ENCODE measurements around the gene TNP1.

Gene TNP1

DNA sequence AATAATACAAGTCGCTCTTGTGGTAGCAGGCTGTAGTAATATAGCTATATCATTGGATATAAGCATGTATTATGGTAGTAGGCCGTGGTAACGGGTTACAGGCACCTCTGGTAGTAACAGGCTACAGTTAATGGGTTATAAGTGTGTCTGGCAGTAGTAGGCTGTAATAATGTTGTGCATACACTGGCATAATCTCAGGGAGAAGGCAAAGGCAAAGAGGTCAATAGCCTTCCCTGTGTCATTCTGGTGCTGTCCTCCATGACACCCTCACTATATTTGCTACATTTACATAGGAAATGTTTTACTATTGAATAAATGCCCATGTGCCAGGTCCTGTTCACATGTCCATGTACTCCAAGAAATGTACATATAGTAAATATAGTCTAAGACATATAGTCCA, 12.8 kb upstream of the TNP1 start:
- no peak for DNase-seq

DNA sequence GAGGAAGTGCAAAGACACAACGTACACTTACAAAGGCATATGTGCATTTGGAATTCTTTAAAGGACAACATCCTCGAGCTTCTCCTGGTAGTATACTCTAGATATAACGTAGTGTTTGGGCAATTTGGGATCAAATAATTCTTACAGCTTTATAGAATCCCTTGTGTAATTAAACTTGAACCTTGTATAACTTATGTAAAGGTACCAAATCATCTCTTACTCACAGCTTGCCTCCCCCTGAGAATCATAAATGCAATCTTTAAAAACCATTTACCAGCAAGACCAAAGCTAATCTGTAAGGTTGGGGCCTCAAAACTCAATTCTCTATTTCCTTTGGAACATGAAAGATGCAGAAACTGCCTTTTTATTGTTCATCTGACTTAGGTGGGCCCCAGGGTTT, 12.2 kb upstream of the TNP1 start:
- DNase-seq = no peak

DNA sequence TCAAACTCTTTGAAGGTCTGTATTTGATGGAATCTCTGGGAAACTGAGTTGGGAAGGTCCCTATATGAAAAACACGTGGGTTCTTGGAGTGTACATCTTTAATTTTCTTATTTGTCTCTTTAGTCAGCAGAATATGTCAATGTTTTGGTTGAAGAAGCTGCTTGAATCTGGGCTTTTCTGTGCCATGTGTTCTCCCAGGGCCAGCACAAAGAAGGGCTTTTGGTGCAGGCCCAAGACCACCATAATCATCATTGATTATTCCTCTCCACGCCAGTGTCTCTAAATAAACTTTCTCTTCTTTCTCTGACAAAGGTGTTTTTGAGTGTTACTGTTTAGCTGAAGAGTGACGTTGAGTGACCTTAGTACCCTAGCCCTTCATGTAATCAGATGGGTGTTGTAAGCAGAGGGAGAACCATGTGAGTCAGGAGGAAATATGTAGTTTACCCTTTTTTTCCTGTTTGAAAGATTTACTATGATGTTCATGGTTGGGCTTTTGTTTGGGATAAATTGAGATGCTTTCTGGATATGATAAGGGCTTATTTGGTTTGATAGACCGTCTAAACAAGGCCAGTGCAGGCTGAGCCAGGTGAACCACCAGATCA, 11.6 kb upstream of the TNP1 start:
- no peak for DNase-seq

DNA sequence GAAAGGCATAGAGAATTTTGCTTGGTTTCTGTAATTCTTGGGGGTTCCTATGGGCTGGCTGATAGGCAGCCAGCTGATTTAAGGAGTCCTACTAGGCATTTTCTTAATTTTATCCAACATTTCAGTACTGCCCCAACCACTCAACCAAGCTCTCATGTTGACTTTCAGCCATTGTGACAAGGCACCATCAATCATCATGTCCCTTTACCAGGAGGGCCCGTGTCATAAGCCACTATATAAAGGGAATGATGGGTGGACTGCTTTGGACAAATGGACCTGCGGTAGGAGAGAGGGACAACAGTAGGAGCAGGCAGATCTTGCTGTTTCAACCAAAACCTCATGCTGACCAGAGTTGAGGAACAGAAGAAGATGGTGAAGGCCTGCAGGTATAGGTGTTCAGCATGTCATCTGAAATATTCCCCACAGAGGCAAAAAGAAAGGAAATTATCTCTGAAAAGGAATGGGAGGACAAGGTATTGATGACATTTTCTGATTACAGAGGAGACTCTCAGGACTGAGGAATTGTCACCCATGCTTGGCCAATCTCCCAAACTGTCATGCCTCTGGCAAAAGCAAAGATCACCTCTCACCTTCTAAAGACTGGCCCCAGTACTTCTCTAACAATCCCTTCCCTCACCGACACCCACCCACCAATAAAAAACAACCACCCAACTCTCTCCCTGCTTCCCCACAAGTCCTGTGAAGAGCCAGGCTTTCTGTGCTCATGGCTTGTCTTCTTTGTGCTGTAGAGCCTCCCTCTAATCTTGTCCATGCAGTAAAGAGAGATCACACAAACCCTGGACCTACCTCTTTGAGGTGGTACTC, 10.9 kb upstream of the TNP1 start:
- no peak for DNase-seq

DNA sequence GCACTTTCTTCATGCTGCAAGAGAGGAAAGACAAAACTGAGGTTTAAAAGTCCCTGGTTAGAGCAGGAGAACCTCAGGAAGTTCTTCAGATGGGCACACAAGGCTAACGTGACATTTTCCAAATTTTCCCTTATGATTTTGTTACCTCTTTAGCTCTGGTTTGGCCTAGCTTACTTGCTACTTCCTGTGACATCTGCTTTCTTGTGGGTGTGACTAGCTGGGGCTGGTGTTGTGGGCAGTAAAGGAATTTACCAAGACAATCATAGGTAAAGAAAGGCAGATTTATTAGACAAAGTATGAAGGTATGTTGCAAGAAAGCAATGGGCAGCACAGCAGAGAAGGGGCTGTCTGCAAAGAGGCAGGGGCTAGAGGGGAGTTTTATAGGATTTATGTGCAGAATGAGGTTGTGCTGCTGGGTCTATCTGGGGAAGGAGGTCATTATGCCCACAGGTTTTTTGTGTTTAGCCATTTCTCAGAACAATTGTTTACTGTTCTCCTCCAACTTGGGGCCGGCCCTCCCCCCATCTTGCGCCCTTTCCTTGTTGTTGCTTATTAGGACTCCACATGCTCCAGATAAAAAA, 6.7 kb upstream of the TNP1 start:
- DNase-seq = no peak

DNA sequence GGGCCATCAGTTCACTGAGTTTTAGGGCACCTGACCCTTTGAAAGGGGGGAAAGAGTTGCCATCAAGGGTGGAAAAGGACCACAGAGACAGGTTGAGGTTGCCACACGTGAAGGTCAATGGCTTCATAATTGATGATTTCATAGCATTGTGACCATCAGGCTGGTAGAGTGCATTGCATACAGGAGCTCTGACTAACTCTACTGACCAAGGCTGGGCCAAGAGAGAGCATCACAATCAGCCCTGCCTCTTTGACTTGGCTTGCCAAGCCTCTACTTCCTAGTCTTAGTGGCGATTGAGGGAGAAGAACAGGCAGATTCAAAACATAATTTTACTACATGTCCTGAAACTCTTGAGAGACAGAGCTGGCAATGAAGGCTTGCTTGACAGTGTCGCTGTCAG, 5.8 kb upstream of the TNP1 start:
- no peak for DNase-seq

DNA sequence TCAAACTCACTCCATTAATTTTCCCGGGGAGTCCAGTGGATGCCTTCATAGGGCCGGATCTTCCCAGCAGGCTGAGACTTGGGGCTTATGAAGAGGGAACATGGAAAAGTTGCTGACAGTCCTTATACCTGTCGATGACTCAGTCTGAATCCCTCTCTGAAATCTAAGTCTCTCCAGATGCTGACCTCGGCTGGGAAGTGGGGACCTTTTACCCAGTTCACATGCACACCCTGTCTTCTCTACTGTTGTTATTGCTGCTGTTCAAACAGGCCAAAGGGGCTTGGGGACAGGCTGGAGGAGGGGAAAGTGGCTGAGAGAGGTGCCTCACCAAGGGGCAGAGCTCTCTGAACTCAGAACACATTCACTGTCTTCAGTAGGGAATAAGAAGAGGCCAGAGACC, 4.1 kb upstream of the TNP1 start:
- no peak for DNase-seq

DNA sequence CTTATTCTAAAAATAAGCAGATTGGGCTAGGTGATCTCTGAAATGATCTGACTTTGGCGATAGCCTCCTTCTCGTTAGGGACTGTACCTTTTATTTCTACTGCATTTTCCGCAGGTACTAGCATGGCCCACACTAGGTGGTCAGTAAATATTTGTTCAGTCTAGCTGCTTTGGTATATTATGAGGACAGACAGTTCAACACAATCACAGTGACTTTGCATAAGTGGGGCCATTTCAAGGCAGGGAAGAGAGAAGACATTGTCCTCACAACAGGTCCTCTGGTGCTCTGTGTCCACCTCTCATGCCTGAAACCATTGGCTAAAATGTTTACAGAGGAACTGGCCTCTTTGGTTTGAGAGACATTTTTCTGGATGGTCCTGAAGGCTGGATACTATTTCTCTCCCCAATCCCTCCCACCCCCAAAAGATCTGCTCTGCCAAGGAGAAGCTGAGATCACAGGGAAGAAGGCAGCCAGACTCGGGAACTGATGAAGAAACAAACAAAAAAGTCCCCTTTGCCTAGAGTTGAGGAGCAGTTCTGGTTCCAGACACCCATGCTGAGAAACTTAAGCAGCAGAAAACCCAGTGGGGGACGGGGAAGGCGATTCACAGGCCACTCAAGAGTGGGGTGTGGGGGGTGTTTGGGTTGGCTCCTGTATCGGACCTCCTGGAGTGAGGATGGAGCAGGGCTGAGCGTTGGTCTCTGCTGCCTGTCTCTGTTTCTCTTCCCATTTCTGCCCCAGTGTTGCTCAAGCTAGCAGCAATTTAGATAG, 2.9 kb upstream of the TNP1 start:
- DNase-seq = peak; percentile 19

DNA sequence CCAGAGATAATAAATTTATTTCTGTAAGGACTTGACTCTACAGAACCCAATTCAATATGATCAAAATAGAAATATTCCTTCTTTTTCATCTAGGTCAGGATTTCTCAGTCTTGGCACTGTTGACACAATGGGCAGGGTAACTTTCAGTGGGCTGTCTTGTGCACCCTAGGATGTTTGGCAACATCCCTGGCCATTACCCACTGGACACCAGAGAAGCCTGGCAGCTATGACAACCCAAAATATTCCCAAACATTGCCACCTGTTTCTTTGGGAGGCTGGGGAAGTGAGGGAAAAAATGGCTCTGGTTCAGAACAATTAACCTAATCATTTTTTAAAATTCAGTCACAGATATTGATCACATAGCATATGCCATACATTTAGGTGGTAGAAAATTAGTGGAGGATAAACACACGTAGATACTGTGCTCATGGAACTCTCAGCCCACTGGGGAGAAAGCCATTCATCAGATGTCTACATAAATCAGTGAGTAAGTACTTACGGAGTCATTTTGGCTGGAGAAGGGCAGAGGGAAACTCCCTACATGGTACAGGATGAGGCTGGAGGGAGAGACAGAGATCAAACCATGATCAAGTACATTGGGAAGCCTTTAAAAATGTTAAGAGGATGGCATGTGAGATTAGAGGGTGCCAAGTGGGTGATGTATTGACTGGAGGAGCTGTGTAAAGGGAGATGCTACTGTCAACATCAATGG, 718 bp upstream of the TNP1 start:
- peak; percentile 22 for DNase-seq

DNA sequence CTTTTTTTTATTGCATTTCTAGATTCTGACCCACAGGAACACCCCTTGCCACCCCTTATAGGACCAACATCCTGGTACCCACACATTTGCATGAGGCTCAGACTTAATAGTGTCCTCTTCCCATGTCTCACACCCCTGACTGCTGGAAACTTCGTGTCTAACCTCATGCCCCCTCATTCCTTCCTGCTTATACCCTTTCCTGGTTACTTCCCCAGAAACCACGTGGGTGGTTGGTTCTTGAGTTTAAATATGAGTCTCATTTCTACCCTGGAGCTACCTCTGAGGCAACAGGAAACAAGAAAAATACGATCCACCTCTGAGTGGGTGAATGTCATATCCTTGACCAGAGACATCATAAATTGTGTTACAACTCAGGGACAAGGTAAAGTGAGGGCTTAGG, 1.6 kb downstream of the TNP1 start:
- DNase-seq = no peak

DNA sequence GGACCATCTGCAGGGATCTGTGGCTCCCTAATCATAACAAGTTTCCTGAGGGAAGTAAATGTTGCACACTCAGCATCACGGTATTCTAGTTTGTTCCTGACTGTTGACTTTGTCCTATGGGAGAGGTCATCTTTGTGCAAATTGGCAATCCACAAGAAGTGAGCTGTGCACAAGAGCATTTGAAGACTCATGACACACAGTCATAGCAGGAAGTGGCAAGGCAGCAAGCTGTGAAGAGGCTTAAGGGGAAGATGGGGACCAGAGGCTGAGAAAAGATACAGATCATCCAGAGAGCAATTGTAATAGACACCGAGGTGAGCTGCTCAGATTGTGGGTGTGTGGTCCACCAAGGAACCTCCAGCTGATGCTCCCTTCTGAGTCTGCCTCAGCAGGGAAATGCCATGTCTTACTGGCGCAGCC, 2.7 kb downstream of the TNP1 start:
- DNase-seq = no peak

DNA sequence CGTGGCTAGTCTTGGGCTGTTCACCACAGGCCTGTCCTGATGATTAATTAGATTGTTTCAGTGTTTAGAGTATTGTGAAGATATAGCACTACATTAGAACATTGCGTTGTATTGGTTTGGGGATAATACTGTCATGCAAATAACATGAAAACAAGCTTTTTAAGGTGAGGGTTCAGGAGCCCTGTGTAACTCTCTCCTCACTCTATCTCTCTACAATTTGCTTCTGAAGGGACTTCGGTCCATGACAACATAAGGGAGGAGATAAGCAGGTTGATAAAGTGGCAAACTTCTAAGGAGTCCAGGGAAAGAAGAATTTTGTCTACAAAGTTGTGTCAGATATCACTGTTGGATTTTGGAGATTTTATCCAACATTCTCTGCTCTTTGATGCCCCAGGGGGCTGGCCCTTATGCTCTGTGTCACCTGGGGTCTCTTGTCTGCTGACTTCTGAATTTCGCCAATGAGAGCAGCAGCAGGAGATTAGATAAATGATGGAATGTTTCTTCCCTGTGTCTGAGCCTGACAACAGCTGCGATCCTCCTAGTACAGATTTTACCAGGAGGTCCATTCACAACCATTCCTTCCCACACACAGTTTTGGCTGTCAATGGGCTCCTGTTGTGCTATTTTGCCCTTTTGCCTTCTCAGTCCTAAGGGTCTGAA, 3.3 kb downstream of the TNP1 start:
- DNase-seq = no peak

DNA sequence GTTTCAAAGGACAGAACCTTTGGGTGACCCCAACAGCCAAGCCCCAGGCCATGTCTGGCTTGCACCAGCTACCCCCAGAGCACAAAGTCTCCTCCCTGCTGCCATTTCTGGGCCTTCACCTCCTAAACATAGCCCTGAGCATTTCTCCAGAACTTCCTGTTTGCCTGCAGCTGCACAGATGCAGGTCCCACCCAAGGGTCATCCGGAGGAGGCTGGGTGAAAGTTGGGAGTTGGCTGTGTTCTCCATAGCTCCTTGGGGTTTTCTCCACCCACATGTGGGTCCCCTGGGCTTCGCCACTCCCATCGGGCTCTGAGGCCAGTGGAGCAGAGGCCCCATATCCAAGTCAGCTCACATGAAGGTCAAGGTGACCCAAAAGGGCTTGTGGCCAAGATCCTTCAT, 4.3 kb downstream of the TNP1 start:
- no peak for DNase-seq

DNA sequence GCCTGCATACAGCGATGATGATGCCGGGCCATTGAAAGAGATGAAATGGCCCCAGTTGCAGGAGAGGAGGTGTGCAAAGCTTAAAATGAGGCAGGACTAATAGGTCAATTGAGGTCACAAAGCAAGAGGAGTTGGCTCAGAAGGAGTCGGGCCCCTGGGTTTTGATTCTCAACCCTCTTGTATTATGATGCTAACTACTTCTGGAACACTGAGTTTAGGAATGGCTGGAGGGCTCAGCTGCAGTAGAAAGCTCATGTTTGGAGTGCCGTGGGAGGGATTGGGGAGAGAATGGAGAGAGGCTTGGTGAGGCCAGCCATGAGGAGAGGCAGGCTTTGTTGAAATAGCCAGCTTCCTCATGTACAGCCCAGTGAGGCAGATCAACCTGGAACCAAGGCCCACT, 4.8 kb downstream of the TNP1 start:
- DNase-seq = no peak

DNA sequence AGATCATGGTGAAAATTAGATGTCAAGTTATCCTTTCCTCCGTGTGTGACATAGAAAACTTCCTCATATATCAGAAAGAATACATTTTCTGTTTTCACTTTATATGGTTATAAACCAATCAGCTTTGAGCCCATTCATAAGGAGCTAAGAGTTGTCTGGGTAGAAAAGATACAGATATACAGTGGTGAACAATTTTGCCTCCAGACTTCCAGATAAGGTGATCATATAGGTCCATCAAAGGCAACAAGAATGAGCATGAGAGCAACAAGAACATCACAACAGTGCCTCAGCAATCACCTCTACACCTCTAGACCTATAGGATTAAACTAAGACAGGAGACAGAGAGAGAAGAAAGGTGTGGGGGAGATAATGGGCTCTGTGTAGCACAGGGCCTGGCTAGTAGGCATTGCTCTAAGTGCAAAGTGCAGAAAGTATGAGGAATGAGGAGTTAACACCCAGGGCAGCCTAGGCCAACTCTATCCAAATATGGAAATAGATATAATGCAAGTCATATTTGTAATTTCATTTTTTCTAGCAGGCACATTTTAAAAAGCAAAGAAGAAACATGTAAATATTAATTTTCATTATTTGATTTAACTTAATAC, 8.3 kb downstream of the TNP1 start:
- no peak for DNase-seq

DNA sequence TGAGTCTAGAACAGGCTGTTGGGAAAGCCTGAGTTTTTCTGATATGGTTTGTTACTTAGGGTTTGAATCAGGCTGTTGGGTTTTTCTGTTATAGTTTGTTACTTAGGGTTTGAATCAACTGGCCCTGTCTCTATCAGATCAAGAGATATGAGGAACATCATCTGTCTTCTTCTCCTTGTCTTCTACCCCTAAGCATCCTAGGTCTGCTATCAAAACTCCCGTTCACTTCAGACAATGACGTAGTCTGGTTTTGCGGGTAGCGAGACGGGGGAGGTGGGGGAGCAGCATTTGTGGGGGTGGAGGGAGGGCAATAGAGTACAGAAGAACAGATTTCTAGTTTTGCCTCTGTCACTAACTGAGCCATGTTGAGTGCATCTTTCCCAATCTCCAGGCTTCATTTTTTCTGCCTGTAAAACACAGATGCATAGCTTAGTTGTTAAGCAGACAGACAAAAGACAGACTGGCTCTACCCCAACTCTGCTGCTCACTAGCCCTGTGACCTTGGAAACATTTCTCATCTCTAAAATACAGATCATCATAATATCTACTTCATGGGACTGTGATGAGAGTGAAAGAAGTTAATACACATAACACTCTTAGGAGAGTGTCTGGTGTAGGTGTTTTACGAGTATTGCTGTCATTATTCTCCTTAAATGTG, 9.1 kb downstream of the TNP1 start:
- no peak for DNase-seq

DNA sequence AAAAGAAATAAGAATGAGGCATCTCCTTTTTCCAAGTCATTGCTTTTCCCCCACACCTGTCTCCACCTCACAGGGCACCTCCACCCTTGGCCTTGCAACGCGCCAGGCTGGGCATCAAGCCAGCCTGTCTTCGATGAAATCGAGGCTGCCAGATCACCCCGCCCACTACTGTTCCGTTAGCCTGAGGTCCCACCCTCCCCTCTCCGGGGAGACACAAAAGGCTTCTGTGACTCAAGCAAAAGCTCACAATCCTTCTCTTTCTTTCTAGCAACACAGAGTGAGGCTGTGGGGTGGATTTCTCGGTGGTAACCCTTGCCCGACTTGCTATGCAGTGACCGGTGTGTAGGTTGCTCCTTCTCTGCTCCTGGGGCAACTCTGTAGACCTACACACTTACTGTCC, 9.9 kb downstream of the TNP1 start:
- DNase-seq = peak; percentile 55

DNA sequence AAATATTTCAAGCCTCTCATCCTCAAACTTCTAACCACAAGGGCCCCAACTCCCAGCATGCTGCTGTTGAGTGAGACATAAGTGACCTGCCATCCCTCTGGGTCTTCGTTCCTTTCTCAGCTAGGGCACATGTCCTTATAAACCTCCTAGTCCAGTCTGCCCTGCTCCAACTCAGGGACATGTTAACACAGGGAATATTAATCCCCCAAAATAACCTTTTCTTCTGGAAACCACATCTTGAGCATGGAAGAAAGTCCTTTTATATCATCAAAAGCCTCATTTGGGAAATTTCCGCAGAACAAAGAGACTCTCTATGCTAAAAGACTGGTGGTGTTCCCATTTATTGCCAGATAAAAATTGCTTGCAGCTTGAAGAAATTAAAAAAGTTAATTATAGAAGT, 14.4 kb downstream of the TNP1 start:
- no peak for DNase-seq

DNA sequence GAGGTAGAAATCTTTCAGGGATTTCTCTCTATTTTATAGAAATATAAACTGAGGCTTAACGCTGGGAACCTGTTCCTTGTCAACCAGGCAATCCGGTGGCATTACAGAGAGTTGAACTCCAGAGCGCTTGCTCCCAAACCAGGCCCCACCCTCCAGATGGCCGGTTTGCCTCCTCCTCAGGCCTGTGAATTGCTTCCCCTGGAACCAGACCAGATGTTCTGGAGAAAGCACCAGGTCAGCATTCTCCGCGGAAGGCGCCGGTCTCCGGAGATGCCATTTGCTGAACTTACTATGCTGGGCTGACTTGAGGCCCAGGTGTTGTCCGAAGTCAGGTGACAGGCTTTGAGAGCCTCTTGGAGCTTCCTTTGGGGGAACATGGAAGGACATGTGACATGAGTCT, 17.2 kb downstream of the TNP1 start:
- no peak for DNase-seq

DNA sequence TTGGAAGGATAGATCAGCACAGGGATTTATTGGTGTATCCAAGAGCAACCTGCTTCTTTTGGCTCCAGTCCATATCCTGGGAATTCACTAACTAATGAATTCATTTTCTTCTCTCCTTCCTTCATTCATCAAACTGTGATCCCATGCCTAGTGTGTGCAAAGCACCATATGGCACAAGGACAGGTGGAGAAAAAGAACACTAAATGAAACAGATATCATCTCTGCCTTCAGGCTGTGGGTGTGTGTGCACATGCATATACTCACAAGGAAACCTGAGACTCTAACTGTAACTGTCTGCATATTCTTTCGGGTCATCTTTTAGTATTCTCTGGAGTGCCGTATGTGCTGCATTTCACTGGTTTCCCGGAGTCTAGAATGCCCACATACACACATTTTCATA, 20.2 kb downstream of the TNP1 start:
- no peak for DNase-seq

DNA sequence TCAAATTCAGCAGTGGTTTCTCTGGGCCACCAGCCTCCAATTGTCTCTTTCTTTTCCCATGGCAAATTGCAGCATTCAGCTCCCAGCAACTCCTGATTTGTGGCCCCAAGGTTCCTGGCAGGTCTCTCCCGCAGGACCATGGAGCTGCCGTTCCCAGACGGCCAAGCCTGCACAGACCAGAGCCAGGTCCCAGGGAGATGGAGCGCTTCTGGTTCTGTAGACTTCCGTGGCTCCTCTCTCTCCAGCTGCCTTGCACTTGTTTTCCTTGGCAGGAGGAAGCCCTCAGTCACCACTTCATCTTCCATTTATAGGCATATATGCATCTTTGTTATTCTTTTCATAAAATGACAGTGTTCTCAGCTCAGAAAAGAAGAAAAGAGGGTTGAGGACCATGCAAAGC, 21.7 kb downstream of the TNP1 start:
- DNase-seq = no peak

DNA sequence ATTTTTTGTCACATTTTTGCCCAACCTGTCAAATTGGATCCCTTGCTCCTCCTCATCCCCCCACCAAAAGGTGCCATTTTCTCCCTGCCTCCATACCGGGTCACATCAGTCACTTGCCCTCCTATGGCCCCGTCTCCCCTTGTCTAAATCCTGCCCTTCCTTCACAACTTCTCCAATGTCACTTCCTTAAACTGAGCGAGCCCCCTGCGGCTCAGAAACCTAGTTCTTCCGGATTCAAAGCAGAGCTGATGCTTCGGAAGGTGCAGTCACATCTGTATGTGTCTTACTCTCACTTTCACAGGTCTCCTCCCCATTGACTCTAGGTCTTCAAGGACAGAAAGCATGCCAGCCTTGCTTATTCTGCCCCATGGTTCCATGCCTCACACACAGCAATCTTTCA, 22.1 kb downstream of the TNP1 start:
- no peak for DNase-seq

All from NCI-H1092 (cell line).